ENCODE measurements around the gene IGF2. TPM values are rescaled to one million over a fixed set of nuclear protein-coding genes. Genes with fewer than 3 reads are reported as not detected.

The IGF2 gene
- total and polyA plus RNA-seq, 2 of the 8 experiments (the other 6 are each of a cell fraction or from before 2014, with no cell fraction given) = 0.74 to 1.5 TPM

DNA sequence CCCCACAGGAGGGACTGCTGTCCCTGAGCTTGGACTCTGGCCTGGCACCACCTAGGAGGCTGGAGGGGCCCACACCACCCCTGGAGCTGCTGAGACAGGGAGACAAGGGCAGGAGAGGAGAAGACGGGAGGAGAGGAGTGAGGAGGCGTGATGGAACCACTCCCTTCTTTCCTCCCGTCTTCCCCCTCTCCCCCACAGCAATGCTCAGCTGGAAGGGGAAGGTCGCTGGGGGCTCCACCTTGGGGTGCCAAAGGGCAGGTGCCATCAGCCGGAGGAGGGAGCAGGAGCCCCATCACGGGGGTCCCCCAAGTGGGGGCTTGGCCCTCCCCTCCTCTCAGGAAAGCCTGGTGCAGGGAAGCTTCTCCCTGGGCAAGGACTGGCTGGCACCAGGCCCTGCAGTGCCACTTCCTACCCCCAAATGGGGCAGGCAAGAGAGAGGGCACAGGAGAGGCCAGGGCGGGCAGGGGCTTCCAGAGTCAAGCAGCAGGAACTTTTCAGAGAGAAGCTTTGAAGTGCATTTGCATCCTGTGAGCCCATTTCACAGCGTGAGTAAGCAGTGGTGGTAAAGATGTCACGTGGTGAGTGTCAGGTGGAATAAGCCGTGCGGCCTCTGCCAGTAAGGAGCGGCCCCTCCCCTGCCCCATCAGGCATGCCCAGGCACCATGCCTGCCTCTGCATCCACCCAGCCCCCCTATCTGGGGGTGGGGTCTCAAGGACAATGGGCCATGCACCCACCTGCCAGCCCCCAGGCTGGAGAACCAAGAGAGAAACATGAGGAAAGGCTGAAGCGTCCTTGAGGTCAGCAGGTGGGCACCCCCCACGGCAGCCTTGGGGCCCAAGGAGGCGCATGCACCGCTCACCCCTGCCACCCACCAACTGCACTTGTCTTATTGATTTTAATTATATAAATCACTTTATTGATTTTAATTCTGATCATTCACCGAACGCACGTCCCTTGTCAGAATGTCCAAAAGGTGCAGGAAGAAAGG, 4.9 kb downstream of the IGF2 start:
- H3K27me3 ChIP-seq (replicated peaks in 1 of 4; ENCODE audit: control insufficient read depth in 3 of 4, extremely low read depth in 1 of 4, insufficient read depth in 3 of 4, low read length in 3 of 4) = peaks cover 22 to 60% (median 46%) of the 10 kb centered on the region in 4 experiments
- H3K4me3 ChIP-seq (ENCODE audit: extremely low read depth in 1 of 4, insufficient read depth in 2 of 4, low read depth in 3 of 4, low read length in 4 of 4) = no peak overlapping the region
- no peak overlapping the region for H2BK5ac ChIP-seq (ENCODE audit: low read depth, low read length)
- H3K27ac ChIP-seq (ENCODE audit: low read depth, low read length) = no peak overlapping the region
- no peak overlapping the region for H2AK5ac ChIP-seq (ENCODE audit: low read depth, low read length)
- H3K18ac ChIP-seq (ENCODE audit: extremely low read depth, low read length) = no peak overlapping the region
- H4K8ac ChIP-seq (ENCODE audit: extremely low read depth, insufficient read depth, low read length) = no peak overlapping the region; the same call in none of the 2 replicates
- H2BK120ac ChIP-seq (replicated peaks; ENCODE audit: low read depth, low read length) = no peak overlapping the region
- no peaks in the 10 kb centered on the region for H3K79me1 ChIP-seq (ENCODE audit: low read depth, low read length)
- no peak overlapping the region for H4K91ac ChIP-seq (replicated peaks; ENCODE audit: insufficient read length, low read length)
- H2BK12ac ChIP-seq (ENCODE audit: low read depth, low read length) = 0 out of 2 replicates have a peak overlapping the region, but pooled peaks have one; percentile 52
- H4K20me1 ChIP-seq (replicated peaks in 1 of 2; ENCODE audit: control insufficient read depth in 1 of 2, insufficient read depth in 2 of 2, low read length in 2 of 2) = peaks cover 0 to 9% of the 10 kb centered on the region in 2 experiments
- no peak overlapping the region for H3K4me2 ChIP-seq (ENCODE audit: insufficient read depth in 1 of 2, low read depth in 2 of 2, low read length in 2 of 2)
- no peak for FAIRE-seq
- no peak overlapping the region for H3K14ac ChIP-seq (ENCODE audit: insufficient read length)
- POLR2A ChIA-PET (ENCODE audit: partially characterized antibody) = no interaction called here
- no peaks in the 10 kb centered on the region for H3K79me2 ChIP-seq (ENCODE audit: control insufficient read depth in 1 of 2, insufficient read depth in 2 of 2, low read length in 2 of 2)
- H3K9me3 ChIP-seq (ENCODE audit: insufficient read depth in 2 of 2, low read depth in 1 of 2, low read length in 1 of 2) = no peaks in the 10 kb centered on the region; a peak in 1 of 4 replicates
- no peak overlapping the region for H2BK15ac ChIP-seq (ENCODE audit: low read length)
- TF ChIP-seq PHF8 (conservative IDR thresholded peaks at IDR 0.05; ENCODE audit: low read depth, low read length) (no peak), TAF1 (IDR thresholded peaks at IDR 0.05; ENCODE audit: low read depth, low read length) (no peak), RBBP5 (IDR thresholded peaks at IDR 0.05; ENCODE audit: borderline replicate concordance, low read depth, low read length) (no peak), SUZ12 (IDR thresholded peaks at IDR 0.05; ENCODE audit: low read length) (no peak), CBX5 (IDR thresholded peaks at IDR 0.05; ENCODE audit: low read depth, low read length) (no peak)
- no peak overlapping the region for H3K23ac ChIP-seq (ENCODE audit: insufficient read length)
- no peak overlapping the region for H2BK20ac ChIP-seq (ENCODE audit: low read length)
- peaks cover 15% of the 10 kb centered on the region; the same call in 1 of the 2 replicates for H3K23me2 ChIP-seq (ENCODE audit: low read depth, low read length)
- CTCF ChIA-PET (ENCODE audit: partially characterized antibody) = interaction anchor here (0.8 to 12.3 kb wide), 8 partner anchors 10 to 458 kb away, joined by 3 to 170 read pairs (median 4); no protein-coding TSS in a partner anchor
- no peak overlapping the region for H3K9ac ChIP-seq (replicated peaks in 1 of 4; ENCODE audit: extremely low read depth in 1 of 4, low read depth in 3 of 4, low read length in 3 of 4)
- no peak for DNase-seq (ENCODE audit: low read depth in 1 of 2, low spot score in 2 of 2)
- H3K56ac ChIP-seq (replicated peaks; ENCODE audit: insufficient read length, low read depth, low read length) = no peak overlapping the region
- 85% methylated on average over 11 of the region's 19 CpGs; no CpG with 5 or more reads in 1 of the 2 experiments for WGBS, 2 experiments (ENCODE audit: extremely low coverage in 1 of 2, insufficient coverage in 1 of 2, insufficient read length in 1 of 2, insufficient replicate concordance in 2 of 2, low coverage in 1 of 2, low lambda C conversion rate in 2 of 2, missing lambda C conversion rate in 1 of 2)
- H3K4me1 ChIP-seq (replicated peaks in 1 of 4; ENCODE audit: control insufficient read depth in 3 of 4, insufficient read depth in 4 of 4, low read length in 3 of 4) = peaks cover 0 to 9% (median 3%) of the 10 kb centered on the region in 4 experiments; a peak in 4 of 7 replicates
- no peak overlapping the region for H4K5ac ChIP-seq (ENCODE audit: insufficient read length, low read depth, low read length)
- no peaks in the 10 kb centered on the region for H3K36me3 ChIP-seq (ENCODE audit: control insufficient read depth in 2 of 4, insufficient read depth in 4 of 4, low read length in 3 of 4)
- no peak overlapping the region for H2AFZ ChIP-seq (ENCODE audit: low read length)
- no peak overlapping the region for H3K4ac ChIP-seq (replicated peaks; ENCODE audit: insufficient read length, low read depth, low read length)

Measured in H1 (cell line).